GM10847 (cell line): ENCODE data around the gene NF1.

Experiments
- POLR2A ChIP-seq: IDR thresholded peaks from 2 replicates; pipeline ENCODE4 v1.6.1; 2011; ENCODE audit not compliant: insufficient read length; ENCODE audit errors: extremely low read depth

Gene NF1

GRCh38 chr17:31371511-31372097 is 276.8 kb downstream of the NF1 start:
- TF ChIP-seq POLR2A = no peak

DNA sequence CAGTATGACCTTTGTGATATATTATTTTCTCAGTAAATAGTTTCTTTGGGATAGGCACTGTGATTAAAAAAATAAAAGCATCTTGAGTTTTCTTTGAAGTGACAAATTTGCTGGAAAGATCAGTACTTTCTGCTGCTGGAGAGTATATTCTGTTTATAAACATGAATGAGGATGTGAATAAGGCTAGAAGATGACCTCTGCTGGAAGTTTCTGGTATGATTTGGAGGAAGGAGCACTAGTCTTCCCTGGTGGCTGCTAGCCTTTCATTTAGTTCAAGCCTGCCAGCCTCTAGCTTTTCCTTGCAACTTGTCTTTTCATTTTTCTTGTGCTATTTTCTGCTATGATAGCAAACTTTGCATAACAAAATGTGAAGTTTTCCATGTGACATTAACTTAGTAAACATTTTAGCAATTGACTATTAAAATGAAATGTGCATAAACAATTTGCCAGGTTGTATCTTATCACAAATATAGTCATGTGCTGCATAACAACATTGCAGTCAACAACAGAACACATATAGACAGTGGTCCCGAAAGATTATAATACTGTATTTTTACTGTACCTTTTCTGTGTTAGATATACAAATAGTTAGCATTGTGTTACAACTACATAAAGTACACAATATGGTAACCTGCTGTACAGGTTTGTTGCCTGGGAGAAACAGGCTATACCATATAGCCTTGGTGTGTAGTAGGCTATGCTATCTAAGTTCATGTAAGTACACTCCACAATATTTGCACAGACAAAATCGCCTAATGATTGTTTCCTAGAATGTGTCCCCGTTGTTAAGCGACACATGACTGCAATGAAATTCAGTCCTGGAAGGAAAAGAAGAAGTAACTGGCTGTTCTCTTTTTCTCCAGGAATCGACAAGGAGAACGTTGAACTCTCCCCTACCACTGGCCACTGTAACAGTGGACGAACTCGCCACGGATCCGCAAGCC is 278.6 kb downstream of the NF1 start:
- no peak for TF ChIP-seq POLR2A

DNA sequence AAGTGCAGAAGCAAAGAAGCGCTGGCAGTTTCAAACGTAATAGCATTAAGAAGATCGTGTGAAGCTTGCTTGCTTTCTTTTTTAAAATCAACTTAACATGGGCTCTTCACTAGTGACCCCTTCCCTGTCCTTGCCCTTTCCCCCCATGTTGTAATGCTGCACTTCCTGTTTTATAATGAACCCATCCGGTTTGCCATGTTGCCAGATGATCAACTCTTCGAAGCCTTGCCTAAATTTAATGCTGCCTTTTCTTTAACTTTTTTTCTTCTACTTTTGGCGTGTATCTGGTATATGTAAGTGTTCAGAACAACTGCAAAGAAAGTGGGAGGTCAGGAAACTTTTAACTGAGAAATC is 279.3 kb downstream of the NF1 start:
- TF ChIP-seq POLR2A = no peak

DNA sequence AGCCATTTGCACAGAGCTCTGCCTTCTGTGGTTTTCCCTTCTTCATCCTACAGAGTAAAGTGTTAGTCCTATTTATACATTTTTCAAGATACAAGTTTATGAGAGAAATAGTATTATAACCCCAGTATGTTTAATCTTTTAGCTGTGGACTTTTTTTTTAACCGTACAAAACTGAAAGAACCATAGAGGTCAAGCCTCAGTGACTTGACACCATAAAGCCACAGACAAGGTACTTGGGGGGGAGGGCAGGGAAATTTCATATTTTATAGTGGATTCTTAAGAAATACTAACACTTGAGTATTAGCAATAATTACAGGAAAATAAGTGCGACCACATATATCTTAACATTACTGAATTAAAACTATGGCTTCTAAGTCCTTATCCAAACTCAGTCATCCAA is 279.7 kb downstream of the NF1 start:
- TF ChIP-seq POLR2A = no peak

GRCh38 chr17:31378638-31379037 is 283.9 kb downstream of the NF1 start:
- TF ChIP-seq POLR2A = no peak

DNA sequence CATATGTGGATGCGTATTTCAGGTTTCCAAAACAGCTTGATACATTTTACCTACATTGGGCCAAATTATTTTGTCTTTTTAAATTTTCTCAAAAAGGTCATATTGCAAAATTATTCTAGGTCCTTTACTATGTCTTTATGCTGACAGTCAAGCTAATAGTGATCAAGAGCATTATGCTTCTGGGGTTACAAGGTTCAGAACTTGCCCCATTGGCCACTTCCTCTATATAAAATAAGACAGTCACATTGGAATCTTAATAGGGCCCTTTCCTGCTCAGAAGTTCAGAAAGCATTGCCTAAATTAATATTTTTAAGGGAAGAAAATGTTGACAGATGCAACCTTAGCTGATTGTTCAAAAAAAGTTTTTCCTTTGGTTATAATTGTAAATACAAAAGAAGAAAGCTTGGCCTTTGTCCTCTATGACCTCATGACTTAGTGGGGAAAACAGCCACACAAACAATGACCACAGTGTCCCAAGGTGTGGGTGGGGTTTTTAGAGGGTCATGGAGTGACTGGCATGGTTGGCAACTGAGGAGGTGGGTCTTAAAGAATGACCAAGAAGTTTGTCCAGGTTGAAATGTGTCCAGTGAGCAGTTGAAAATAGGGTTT is 284.9 kb downstream of the NF1 start:
- no peak for TF ChIP-seq POLR2A

DNA sequence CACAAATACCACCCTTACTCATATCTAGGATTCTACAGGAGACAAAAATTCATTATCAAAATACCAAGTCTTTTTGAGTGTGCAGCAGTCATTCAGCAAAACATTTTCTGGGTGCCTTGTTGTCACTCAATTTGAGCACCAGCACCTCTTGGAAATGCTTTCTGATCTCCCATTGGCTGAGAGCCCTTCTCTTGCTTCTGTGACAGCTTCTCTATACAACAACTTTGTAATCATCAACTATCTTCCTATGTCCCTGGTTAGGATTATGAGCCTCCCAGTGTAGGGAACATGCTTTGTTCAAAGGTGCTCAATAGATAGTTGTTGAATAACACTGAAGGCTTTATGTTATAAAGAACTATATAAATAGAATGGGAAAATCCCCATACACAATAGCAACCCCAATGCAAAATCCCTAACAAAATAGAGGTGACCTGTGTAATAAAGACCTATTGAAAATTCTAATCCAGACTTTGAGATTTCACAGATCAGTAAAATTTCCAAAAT is 286.4 kb downstream of the NF1 start:
- TF ChIP-seq POLR2A = no peak

GRCh38 chr17:31385428-31386285 is 290.9 kb downstream of the NF1 start:
- TF ChIP-seq POLR2A = no peak

GRCh38 chr17:31386542-31387075 is 291.8 kb downstream of the NF1 start:
- no peak for TF ChIP-seq POLR2A

DNA sequence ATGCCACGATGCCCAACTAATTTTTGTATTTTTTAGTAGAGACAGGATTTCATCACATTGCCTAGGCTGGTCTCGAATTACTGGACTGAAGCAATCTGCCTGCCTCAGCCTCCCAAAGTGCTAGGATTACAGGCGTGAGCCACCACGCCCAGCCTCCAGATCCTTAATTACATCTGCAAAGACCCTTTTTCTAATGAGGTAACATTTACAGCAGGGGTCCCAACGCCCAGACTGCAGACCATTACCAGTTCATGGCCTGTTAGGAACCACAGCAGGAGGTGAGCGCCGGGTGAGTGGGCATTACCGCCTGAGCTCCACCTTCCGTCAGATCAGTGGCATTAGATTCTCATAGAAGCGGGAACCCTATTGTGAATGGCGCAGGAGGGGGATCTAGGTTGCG is 292.7 kb downstream of the NF1 start:
- TF ChIP-seq POLR2A = no peak

- TF ChIP-seq POLR2A = no peak
Observed at GRCh38 chr17:31388351-31388750, 293.6 kb downstream of the NF1 start.

GRCh38 chr17:31388770-31389656 is 294.2 kb downstream of the NF1 start:
- no peak for TF ChIP-seq POLR2A

- no peak for TF ChIP-seq POLR2A
Observed at GRCh38 chr17:31389657-31390381, 295.0 kb downstream of the NF1 start.
